CMK (cell line): ENCODE data around the gene CAMK1.

Experiments used
- DNase-seq: peaks from one replicate; pipeline ENCODE4 v3.0.0-alpha.2; 2010; ENCODE audit warnings: low read depth

CAMK1 gene

DNA sequence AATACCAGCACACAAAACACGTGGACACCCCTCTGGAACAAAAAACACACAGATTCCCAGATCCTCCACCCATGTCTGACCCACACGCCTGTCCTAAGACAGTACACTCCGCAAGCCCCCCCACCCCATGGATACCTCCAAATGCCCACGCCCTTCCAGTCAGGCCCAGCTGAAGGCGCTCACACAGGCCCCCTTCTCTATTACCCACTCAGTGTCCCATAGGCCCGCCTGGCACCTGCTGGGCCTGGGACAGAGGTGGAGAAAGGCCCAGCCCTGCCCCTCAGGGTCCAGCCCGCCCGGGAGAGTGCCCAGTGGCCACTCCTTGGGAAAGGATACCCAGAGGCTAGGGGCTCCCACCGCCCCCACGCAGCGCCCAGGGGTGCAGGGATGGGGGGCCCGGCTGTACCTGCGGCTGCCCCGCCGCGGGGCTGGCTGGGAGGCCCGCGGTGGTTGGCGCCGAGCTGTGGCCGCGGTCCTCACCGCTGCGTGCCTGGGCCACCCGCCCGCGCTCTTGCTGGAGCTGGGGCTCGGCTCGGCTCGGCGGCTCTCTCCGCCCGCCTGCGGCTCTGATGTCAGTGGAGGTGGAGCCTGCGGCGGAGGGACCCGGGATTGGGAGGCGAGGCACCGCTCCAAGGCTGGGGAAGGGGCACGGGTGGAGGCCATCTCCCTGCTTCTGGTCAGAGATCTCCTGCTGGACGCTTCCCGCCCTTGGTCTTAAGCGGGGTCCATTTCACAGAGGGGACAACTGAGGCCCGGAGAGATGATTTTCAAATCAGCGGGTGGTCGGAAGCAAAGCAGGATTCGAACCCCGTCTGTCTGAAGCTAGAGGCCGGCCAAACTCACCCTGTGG, at the start of gene CAMK1:
Gene CAMK1, minus strand, starts transcription at position 522 of the 850 bp plus-strand sequence. CDS start 2,198 bp downstream, outside the sequence.
- no peak for DNase-seq

DNA sequence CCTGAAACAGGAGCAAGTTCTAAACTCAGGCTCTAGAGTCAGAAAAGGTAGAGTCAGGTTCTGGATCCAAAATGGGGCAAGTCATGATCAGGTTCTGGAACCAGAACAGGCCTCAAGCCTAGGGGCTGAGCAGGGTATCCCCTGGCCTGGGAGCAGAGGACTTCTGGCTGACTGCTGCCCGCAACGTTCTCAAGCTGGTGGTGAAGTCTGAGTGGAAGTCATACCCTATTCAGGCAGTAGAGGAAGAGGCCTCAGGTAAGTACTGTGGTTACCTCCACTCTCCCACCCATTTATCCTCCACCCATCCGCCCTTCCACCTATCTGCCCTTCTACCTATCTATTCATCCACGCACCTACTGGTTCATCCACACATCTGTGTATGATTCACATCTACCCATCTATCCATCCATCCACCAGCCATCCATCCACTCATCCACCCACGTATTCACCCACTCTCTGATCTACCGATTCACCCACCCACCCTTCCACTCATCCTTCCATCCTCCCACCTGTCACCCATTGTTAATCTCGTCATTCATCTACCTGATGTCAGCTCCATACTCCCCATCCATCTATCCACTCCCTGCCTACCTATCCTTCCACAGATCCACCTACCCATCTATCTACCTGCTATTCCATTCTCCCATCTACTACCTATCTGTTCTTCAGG, 49.1 kb upstream of the CAMK1 start:
- DNase-seq = no peak

DNA sequence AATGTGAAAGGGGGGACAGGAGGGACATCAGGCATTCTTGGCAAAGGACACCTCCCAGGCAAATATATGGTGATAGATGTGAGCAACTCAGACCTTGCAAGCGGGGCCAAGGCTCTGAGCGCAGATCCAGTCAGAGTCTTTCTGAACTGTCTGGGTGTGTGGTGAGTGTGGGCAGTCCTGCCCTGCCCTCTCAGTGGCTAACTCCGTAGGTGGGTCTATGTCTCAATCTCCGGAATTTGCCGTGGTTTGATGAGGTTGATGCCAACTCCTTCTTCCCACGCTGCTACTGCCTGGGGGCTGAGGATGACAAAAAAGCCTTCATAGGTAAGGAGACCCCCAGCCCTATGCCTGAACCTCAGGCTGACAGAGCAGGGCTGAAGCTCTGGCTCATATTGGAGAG, 47.7 kb upstream of the CAMK1 start:
- DNase-seq = no peak

DNA sequence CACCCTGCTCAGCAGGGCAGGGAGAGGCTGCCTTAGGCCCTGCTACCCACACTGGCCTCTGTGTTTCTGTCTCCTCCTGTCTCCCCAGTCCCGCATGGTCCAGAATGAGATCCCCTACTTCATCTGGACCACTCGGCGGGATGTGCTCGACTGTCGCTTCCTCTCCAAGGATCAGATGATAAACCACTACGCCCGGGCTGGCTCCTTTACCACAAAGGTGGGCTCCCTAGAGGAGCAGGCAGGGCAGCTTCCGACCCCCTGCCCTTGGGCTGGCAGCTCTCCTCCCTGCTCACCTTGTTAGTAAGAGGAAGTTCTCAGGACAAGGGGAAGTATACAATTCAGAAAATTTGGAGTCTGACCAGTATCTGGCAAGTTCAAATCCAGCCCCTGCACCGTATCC, 46.2 kb upstream of the CAMK1 start:
- no peak for DNase-seq

DNA sequence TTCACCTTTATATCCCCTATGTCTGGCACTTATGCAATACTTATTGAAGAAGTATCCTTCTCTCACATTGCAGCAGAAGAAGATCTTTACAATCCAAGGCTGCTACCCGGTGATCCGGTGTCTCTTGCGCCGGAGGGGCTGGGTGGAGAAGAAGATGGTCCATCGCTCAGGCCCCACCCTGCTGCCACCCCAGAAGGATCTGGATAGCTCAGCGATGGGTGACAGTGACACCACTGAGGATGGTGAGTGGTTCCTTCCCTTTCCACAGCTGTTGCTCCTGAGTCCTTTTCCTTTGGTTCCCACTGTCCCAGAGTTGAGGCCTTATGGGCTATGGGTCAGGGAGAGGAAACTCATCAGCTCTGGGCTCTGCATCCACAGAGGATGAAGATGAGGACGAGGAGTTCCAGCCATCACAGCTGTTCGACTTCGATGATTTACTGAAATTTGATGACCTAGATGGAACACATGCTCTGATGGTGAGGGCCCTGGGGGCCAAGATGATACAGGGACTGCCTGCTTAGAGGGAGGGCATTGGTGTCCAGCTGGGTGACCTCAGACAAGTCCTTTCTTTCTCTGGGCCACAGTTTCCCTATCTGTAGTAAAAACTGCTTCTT, 43.2 kb upstream of the CAMK1 start:
- no peak for DNase-seq

DNA sequence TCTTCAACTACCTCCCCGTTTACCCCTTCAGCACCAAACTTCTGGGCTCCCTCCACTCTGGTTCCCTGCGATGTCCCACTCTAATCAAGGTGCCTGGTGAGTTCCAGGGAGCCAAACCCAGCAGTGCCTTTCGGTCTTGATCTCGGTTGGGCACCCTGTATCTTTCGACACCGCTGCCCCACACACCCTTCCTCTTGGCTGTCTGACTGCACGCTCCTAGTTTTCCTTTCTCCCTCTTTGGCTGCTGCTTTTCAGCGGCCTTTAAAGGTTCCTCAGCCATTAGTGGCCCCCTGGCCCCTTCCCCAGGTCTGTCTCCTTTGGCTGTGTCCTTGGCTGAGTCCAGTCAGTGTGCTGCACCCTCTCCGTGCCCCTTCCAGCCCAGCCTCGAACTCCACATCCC, 41.1 kb upstream of the CAMK1 start:
- DNase-seq = no peak

DNA sequence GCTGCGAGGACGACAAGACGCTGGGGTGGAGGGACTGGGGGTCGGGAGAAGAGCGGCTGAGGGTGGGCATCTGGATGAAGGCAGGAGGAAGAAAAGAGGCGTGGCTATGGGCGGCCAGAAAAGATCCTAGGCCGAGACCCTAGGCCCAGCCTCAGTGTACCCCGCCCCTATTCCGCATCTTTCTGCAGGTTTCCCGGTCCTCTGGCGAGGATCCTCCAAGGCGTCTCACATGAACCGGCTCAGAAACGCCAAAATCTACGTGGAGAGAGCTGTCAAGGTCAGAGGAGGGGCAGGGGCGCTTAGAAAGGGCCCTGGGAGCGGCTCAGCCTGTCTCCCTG, 40.7 kb upstream of the CAMK1 start:
- no peak for DNase-seq

DNA sequence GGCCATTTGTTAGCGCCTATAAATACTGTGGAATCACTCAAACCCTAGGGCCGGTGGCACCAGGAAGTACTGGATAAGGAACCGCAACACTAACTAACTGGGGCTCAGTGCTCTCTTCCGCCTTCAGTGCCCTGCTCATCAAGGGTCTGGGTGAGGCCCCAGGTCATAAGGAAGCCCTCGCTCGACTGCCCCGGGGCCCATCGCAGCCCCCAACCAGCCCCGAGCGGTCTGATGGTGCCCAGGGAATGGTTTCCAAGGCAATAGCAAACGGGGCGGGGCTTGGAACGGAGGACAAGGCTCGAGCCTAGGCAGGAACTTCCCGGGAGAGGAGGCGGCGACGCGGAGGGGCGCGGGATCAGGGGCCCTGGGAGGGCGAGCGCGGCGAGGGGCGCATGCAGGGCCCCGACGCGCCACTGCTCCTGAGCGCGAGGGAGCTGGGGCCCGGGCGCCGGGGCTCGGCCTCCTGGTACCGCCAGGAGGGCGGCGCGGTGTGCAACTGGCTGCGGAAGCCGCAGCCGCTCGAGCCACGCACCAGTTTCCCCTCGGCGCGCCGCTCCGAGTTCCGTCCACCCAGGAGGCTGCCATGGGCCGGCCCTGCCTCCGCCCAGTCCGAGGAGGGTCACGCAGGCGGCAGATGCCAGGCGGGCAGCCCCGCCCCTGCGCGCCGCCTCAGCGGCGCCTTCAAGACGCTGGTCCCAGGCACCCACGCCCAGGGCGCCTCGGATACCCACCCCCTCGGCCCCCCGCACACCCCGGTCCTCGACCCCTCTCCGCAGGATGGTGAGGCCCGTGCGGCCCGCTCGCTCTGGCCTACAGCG, 40.1 kb upstream of the CAMK1 start, which contains the start of gene TTLL3:
Gene TTLL3, plus strand, starts transcription at position 648 of the 818 bp plus-strand sequence. CDS start 400 bp downstream, outside the sequence.
- peak; percentile 68 for DNase-seq

DNA sequence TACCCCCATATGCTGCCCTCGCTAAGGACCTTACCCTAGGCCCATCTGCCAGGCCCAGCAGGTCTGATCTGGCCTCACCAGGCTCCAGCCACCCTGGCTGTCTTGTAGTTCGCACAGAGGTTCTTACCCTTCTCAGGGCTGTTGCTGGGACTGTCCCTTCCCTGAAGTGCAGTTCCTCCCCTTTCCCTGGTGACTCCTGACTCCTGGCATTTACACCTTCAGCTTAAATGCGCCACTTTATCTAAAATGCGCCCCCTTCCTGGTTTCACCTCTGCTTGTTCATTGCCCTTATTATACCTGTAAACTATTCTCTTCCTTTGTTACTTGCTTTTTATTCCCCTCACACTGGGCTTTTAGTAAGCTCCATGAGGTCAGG, 39.5 kb upstream of the CAMK1 start:
- no peak for DNase-seq

DNA sequence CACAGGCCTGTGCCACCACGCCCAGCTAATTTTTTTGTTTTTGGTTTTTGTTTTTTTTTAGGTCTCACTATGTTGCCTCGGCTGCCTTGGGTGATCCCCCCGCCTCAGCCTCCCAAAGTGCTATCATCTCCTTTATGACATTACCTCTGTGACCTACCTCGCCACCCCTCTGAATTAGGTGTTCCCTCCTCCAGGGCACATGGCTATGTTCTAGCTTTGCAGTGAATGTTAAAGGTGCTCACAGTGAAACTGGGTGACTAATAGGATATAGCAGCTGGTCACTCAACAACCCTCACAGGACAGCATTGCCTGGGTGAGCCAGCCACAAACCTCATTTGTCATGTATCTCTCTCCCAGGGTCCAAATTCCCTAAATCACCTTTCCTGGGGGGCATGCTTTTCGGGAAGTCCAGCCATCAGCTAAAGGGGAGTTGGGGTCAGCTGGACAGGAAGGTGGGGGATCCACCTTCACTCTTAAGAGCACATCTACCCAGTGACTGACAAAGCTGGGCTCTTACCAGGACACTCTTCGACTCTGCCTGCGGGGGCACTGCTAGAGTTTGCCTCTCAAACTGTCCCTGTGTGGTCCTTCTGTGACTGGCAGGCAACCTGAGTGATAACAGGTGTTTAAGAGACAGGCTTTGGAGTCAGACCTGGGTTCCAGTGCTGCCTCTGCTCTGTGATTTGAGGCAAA, 38.7 kb upstream of the CAMK1 start:
- no peak for DNase-seq

DNA sequence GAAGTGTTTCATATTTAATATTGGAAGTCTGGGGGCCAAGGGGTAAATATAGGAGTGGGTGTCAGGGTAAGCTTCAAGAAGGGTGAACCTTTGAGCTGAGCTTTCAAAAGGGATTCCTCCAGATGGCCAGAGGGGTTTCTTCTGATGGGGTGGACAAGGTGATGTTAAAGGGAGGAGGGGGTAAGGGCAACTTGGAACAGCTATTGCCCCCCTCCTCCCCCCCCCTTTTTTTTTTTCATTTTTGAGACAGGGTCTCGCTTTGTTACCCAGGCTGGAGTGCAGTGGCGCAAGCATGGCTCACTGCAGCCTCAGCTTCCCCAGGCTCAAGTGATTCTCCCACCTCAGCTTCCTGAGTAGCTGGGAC, 38.2 kb upstream of the CAMK1 start:
- DNase-seq = no peak

DNA sequence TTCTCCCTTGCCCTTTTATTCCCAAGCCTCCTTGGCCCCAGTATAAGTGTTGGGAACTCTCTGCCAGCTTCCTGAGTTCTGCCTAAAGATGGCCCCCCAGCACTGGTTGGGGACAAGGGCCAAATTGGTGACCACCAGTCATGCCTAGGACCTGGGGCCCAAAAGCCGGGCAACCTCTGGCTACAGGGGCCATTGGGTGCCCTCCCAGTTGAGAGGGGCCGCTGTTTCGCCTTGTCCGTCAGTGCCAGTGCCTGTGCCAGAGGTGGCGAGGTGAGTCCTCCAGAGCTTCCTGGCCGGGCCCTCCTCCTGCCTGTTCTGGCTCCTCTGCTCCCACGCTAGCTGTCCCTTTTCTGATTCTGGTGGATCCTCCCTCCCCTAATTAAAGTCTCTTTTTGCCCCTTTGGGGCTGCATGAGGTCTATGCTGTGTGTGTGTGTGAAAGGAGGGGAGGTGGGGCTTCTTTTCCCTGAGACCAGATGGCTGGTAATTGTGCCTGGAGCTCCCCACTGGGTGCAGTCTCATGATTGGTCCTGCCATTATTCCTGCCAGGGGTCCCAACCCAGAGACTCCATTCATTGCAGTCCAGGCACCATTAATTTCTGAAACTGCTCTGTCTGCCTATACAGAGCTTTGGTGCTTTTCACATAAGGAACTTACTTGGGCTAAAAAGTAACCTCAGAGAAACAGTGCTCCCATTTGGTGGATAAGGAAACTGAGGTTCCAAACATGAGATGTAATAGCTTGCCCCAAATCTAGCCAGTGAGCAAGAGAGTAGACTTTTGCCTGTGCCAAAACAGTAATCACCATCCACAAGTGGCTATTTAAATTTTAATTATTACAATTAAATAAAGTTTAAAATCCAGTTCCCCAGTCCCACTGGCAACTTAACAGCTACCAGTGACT, 37.2 kb upstream of the CAMK1 start:
- no peak for DNase-seq

DNA sequence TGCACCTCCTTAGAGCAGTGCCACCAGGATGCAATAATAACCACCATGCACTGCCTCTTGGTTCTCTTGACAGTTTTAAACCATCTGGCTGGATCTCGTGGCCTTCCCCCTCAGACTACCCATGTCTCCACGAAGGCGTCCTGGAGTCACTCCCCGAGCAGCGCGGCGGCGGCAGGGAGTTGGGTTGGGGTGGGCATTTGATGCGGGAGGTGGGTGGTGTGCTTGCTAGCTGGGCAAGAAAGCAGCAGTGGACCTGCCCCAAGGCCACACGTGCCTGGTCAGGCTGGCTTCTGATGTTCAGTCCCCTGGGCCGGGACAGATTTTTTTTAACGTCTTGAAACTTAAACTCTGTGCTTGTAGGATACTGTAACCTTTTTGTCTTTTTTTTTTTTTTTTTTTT, 36.4 kb upstream of the CAMK1 start:
- no peak for DNase-seq

DNA sequence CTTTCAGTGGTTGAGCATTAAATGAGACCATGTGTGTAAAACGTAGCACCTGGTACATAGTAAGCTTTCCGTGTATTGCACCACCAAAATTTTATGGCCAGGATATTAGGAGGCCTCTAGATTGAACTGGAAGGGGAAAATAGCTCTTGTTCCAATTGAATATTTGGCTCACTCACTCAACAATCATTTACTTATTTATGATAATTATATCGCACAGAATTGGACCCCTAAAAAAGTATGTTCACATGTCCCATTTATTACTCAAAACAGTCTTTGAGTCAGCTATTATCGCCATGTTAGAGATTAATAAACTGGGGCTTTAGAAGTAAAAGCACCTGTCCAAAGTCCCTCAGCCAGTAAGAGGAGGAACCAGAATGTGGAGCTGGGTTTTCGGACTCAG, 35.2 kb upstream of the CAMK1 start:
- no peak for DNase-seq

DNA sequence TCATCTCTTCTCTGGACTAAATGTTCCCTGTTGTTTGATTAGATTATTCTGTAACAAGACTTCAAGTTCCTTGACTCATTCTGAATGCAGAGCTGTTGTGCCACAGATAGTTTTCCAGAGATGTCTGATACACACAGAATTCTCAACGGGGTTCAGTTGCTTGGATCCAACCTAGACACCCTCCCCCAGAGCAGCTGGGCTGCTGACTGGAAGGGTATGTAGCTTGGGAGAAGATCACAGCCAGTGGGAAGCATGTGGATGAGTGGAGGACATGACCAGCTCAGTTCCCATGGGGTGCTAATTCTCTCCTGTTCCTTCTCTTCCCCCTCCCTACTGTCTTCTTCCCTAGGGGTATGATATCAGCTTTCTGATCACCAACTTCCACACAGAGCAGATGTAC, 33.7 kb upstream of the CAMK1 start:
- DNase-seq = no peak

DNA sequence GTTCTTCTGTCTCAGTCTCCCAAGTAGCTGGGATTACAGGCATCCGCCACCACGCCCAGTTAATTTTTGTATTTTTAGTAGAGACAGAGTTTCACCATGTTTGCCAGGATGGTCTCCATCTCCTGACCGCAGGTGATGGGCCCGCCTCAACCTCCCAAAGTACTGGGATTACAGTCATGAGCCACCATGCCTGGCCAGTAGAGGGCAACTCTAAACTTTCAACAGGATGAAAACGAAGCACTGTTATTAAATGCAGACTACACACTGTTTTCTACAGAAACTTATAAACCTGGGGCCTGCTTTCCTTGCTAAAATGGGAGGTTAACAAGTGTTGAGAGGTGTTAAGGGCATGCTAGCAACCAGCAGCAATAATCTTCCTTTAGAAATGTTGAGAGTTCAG, 30.8 kb upstream of the CAMK1 start:
- no peak for DNase-seq

DNA sequence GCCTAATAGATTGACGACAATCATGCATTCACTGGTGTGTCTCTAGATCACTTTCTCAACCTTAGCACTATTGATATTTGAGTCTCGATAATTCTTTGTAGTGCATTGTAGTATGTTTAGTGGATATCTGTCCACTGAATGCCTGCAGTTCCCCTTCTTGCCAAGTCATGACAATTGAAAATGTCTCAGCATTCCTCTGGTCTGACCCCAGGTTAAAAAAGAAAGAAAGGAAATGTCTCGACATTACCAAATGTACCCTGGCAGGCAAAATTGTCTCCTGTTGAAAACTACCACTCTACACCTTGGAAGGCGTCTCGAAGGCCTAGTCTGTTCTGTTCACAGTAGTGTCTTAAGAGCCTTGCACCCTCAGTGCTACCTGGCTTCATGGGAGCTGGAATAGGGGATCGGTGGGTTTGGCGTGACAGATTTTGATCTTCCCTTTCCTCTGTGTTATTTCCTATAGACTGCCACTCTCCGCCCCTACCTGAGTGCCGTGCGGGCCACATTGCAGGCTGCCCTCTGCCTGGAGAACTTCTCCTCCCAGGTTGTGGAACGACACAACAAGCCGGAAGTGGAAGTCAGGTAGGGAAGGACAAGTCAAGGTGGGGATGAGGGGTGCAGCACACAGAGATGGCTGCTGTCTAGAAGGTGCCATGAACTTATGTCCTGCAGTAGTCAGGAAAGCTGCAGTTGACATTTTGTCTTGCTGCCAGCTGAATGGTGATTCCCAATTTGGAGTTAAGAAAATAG, 27.6 kb upstream of the CAMK1 start:
- DNase-seq = no peak

DNA sequence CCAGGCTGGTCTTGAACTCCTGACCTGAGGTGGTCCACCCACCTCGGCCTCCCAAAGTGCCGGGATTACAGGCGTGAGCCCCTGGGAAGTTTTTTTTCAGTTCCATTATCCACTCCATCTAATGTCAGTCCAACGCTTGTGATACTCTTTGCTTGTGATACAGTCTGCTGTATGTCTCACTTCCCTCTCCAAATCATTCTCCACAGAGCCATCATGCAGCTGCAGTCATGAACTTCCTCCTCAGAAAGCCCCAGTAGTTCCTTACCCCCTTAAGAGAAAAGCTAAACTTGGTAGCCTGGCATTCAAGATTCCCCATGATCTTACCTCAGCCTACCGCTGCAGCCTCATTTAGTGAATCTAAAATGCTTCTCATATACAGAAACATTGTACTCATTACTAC, 25.5 kb upstream of the CAMK1 start:
- no peak for DNase-seq

DNA sequence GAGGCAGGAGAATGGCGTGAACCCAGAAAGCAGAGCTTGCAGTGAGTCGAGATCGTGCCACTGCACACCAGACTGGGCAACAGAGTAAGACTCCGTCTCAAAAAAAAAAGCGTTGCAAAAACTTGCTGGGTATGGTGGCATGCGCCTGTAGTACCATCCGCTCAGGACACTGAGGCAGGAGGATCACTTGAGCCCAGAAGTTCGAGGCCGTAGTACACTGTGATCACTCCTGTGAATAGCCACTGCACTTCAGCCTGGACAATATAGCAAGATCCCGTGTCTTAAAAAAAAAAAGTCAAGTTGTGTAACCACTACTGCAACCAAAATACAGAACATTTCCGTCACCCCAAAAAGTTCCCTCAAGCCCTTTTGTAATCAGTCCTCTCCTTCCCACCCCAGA, 24.7 kb upstream of the CAMK1 start:
- DNase-seq = no peak

DNA sequence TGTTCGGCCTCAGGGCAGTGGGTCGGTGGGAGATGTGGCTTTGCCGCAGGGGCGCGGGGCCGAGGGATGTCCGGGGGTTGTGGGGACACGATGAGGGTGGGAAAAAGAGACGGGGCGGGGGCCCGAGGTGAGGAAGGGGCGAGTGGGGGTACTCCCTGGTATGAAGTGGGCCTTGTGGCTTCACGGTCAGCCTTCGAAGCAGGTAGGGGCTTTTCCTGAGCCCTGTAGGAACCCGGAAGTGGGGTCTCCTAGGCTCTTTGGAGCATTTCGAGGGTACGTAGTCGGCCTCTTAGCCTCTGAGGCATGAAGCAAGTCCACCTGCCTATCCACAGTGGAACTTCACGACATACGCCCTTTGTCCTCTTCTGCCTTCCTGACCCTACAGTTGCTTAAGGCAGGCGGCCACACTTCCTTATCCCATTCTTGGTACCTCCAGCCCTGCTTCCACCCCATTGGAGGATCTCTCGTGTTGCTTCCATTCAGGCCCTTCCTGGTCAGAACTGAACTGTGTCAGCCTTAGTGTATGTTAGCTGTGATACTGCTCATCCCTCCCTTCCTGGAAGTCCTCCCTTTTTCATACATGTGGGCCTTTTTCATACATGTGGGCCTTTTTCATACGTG, 23.5 kb upstream of the CAMK1 start:
- peak; percentile 67 for DNase-seq
